Measurements from ENCODE around the gene SETD2.
"Not testable (repeated sequence)": the region's sequence is repeated elsewhere in the genome, so short reads cannot be mapped to it uniquely, and the experiment has no call there.

The SETD2 gene, protein sequence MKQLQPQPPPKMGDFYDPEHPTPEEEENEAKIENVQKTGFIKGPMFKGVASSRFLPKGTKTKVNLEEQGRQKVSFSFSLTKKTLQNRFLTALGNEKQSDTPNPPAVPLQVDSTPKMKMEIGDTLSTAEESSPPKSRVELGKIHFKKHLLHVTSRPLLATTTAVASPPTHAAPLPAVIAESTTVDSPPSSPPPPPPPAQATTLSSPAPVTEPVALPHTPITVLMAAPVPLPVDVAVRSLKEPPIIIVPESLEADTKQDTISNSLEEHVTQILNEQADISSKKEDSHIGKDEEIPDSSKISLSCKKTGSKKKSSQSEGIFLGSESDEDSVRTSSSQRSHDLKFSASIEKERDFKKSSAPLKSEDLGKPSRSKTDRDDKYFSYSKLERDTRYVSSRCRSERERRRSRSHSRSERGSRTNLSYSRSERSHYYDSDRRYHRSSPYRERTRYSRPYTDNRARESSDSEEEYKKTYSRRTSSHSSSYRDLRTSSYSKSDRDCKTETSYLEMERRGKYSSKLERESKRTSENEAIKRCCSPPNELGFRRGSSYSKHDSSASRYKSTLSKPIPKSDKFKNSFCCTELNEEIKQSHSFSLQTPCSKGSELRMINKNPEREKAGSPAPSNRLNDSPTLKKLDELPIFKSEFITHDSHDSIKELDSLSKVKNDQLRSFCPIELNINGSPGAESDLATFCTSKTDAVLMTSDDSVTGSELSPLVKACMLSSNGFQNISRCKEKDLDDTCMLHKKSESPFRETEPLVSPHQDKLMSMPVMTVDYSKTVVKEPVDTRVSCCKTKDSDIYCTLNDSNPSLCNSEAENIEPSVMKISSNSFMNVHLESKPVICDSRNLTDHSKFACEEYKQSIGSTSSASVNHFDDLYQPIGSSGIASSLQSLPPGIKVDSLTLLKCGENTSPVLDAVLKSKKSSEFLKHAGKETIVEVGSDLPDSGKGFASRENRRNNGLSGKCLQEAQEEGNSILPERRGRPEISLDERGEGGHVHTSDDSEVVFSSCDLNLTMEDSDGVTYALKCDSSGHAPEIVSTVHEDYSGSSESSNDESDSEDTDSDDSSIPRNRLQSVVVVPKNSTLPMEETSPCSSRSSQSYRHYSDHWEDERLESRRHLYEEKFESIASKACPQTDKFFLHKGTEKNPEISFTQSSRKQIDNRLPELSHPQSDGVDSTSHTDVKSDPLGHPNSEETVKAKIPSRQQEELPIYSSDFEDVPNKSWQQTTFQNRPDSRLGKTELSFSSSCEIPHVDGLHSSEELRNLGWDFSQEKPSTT (N-terminal part only)

DNA sequence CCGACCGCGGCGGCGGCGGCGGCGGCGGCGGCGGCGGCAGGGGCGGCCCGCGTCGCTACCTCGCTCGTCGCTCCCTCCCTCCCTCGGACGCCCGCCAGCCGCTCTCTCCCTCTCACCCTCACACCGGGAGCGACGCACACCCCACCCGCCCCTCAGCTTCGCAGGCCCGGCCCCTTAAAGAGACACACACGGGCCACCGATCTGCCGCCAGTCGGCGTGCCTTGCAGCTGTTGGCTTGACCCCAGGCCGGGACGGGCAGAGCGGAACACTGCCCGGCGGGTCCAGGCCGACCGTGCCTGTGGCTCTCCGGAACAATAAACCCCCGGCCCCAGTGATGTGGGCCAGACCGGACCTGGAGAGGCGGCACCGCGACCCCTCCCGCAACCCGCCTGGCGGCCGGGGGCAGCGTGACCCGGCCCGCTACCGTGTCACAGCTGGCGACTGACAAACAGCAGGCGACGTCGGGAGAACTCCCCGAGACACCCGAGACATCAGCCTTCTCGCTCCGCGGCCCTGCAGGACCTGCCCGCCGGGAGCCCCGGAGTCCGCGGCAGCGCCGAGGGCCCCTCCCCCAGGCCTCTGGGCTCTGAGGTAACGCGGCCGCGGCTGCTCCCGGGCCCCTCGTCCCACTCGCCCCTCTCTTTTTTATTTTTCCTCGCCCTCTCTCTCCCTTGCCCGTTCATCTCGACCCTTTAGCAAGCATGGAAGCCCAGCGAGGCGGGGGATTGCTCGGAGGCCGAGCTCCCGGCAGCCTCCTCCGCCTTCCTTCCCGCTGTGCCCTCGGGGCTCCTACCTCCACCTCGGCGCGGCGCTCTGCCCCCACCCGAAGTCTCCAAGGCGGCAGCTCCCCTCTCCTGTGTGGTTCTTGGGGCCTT is at the start of gene SETD2:
SETD2 (minus strand) TSS at position 107 of the 875 bp plus-strand sequence. CDS start 189 bp downstream, outside the sequence.
- peak; percentile 36 for DNase-seq

DNA sequence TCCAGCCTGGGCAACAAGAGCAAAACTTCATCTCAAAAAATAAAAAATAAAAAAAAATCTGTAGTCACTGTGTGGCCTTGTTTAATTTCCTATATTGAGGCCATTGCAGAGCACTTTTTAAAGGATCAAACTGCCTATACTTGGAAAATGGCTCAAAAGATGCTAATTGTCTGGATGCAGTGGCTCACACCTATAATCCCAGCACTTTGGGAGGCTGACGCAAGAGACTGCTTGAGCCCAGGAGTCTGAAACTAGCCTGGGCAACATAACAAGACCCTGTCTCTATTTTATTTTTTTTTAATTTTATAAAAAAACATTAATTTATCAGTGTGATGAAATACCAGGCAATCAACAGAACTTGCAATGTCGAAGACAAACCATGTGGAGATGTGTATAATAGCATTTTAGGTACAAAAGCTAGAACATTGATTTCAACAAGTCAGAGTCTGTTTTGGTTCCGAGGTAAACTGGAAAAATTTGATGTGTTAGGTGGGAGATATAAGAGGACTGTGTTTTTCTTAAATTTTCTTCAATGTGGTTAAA is 47.0 kb upstream of the SETD2 start:
- no peak for DNase-seq

GRCh38 chr3:47206022-47206421 is 42.1 kb upstream of the SETD2 start:
- DNase-seq: not testable (repeated sequence)

GRCh38 chr3:47204875-47205274 is 41.0 kb upstream of the SETD2 start:
- DNase-seq: no peak

DNA sequence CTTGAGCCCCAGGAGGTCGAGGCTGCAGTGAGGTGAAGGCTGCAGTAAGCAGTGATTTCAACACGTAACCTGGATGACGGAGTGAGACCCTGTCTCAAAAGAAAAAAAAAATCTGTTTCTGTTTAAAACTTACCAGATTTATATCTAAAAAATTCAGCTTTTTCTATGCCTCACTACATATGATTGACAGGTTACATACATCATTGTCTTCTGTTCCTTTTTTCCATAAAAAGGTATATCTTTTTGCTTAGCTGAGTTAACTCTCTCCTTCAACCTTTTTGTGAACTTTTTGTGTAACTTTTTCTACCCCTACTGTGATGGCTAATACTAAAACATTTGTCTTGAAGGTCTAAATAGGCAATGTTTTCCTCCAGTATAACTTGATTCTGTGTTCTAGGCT is 38.6 kb upstream of the SETD2 start:
- DNase-seq: no peak

DNA sequence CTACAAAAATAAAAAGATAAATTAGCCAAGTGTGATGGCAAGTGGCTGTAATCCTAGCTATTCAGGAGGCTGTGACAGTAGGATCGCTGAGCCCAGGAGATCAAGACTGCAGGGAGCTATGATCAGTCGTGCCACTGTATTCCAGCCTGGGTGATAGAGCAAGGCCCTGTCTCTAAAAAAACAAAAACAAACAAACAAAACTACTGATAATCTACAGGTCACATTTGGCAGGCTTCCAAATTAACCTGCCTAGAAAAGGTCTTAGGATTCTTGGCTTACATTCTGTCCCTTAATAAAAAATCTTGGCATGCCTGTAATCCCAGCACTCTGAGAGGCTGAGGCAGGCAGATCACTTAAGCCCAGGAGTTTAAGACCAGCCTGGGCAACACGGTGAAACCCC is 33.4 kb upstream of the SETD2 start:
- DNase-seq: no peak

- no peak for DNase-seq
Measured at GRCh38 chr3:47194994-47195393, 31.1 kb upstream of the SETD2 start.

- no peak for DNase-seq
Measured at GRCh38 chr3:47193871-47194859, 30.3 kb upstream of the SETD2 start.

- DNase-seq: no peak
Measured at GRCh38 chr3:47186285-47186684, 22.4 kb upstream of the SETD2 start.

- DNase-seq: not testable (repeated sequence)
Measured at GRCh38 chr3:47181685-47182084, 17.8 kb upstream of the SETD2 start.

- DNase-seq: not testable (repeated sequence)
Measured at GRCh38 chr3:47180011-47180410, 16.1 kb upstream of the SETD2 start.

DNA sequence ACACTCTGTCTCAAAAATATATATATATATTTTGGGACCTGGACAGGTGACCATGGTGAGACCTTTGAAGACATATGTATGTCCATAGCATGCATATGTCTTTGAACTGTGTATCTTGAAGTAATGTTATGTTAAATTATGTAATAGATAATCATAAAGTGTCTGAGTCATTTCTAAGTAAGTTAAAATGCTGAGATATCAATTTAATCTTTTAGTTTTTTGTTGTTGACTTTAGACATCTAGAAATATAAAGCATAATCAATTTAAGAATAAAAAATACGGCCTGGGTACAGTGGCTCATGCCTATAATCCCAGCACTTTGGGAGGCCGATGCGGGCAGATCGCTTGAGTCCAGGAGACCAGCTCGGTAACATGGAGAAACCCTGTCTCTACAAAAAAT is 12.7 kb upstream of the SETD2 start:
- no peak for DNase-seq

DNA sequence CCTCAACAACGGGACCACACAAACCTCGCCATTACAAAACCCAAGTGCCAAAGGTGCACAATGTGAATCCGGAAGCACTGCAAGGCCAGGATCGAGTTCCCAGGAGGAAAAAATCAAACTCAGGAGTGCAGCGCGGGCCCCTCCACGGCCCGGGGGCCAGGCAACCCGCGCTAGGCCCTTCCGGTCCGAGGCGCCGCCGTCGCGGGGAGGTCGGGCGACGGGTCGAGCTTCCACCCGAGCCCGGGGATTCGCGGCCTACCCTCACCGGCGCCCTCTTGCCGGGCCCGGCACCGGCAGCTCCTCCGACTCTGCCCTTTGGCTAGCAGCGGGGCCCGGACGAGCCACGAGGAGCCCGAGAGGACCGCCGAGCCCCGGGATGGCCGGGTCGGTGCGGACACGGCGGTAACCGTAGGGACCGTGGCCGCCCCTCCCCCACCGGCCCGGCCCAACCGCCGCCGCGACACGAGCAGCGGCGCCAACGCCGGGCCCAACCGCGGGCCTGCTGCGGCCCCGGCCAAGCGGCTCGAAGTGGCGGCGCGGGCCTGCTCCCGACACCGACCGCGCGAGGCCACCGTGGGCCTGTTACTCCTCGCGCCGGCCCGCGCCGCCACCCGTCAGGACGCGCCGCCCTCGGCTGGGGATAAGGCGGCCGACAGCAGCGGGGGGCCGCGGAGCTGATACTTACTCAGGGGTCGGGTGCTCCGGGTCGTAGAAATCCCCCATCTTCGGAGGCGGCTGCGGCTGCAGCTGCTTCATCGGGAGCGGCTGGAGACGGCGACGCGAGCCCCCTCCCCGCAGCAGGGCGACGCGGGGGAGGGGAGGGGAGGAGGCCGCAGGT is 525 bp downstream of the SETD2 start:
- DNase-seq: no peak

- DNase-seq: no peak
Measured at GRCh38 chr3:47162697-47163168, 1.2 kb downstream of the SETD2 start.

DNA sequence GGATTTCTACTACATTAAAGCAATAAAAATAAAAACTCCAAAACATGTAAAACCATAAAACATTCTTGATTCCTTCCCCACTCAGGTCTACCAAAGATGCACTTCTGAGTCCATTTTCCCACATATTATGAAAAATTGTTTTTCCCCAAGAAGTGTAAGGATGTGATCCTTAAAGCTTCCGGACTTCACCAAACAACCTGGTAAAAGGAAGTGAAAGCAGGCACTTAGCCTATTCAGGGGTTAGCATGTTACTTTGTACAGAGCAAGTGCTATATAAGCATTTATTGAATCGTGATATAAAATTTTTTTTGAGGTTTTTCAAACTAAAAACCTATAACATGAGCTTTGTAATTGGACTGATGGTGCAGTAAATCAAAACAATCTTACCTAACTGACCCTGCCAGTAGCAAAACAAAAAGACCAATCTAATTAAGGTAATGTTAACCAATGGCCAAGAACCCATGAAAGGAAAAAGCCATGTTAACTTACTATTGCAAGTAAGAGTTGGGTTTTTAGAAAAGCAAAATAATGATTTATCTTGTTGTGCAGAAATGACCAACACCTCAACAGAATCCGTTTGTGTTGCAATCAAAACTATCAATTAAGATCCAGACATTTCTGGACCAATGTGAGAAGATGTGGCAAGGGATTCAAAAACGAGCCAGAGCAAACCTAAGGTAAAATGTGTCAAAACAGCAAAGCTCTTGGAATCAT is 1.8 kb downstream of the SETD2 start:
- no peak for DNase-seq

DNA sequence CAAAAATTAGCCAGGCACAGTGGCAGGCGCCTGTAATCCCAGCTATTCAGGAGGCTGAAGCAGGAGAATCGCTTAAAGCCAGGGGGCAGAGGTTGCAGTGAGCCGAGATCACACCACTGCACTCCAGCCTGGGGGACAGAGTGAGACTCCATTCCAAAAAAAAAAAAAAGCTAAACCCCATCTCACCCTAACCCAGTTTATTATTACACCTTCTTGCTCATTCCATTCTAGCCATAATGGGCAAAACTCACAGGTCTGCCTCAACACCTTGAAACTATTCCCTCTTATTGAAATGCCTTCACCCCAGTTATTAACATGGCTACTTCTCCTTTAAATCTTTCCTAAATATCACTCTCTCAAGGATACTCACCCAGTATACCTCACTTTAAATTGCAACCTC is 4.1 kb downstream of the SETD2 start:
- no peak for DNase-seq

GRCh38 chr3:47158208-47158607 is 5.7 kb downstream of the SETD2 start:
- no peak for DNase-seq

- DNase-seq: no peak
Measured at GRCh38 chr3:47156396-47156795, 7.5 kb downstream of the SETD2 start.

GRCh38 chr3:47152578-47152977 is 11.3 kb downstream of the SETD2 start:
- DNase-seq: no peak
